H1 (cell line): ENCODE results near the gene DNAH8. TPM values are rescaled to one million over a fixed set of nuclear protein-coding genes. Genes with fewer than 3 reads are reported as not detected.

Source experiments
- CTCF ChIA-PET: fragments of 300-600 bp; sonication (Branson Sonifier 250); formaldehyde crosslinking; loops from one replicate; lab custom pipeline; 2021; ENCODE audit not compliant: partially characterized antibody; lab: Charles Lee
- POLR2A ChIA-PET: fragments of 300-600 bp; sonication (Branson Sonifier 250); formaldehyde crosslinking; loops from one replicate; lab custom pipeline; 2021; ENCODE audit warnings: inconsistent platforms; ENCODE audit not compliant: partially characterized antibody; lab: Charles Lee
- DNase-seq, 2 experiments: peaks; one replicate each; pipeline versions ENCODE4 v3.0.0 to v3.0.0-alpha.2; 2010 to 2022; ENCODE audit warnings: low spot score in 2 of 2, low read depth in 1 of 2, mixed read lengths in 1 of 2
- FAIRE-seq: peaks from 2 replicates; lab custom pipeline; 2011; peaks lifted over from hg19 to GRCh38; lab: Jason Lieb, UNC
- H2AFZ ChIP-seq: 2 replicates; pipeline ENCODE4 v1.8.1; 2012; ENCODE audit warnings: low read length, inconsistent platforms
- H2AK5ac ChIP-seq: 2 replicates; pipeline ENCODE4 v1.6.1; 2013; ENCODE audit warnings: low read depth, low read length
- H2BK120ac ChIP-seq: replicated peaks from 2 replicates; pipeline ENCODE3; 2013; ENCODE audit warnings: low read depth, low read length, inconsistent platforms
- H2BK12ac ChIP-seq: 2 replicates; pipeline ENCODE4 v1.6.1; 2013; ENCODE audit warnings: low read depth, low read length
- H2BK15ac ChIP-seq: 2 replicates; pipeline ENCODE4 v1.6.1; 2013; ENCODE audit warnings: low read length
- H2BK20ac ChIP-seq: 2 replicates; pipeline ENCODE4 v1.6.1; 2013; ENCODE audit warnings: low read length
- H2BK5ac ChIP-seq: 2 replicates; pipeline ENCODE4 v1.6.1; 2013; ENCODE audit warnings: low read depth, low read length
- H3K14ac ChIP-seq: 2 replicates; pipeline ENCODE4 v1.6.1; 2013; ENCODE audit warnings: inconsistent platforms; ENCODE audit not compliant: insufficient read length
- H3K18ac ChIP-seq: 2 replicates; pipeline ENCODE4 v1.6.1; 2013; ENCODE audit warnings: low read length; ENCODE audit errors: extremely low read depth
- H3K23ac ChIP-seq: 2 replicates; pipeline ENCODE4 v1.6.1; 2013; ENCODE audit warnings: inconsistent platforms; ENCODE audit not compliant: insufficient read length
- H3K23me2 ChIP-seq: 2 replicates; pipeline ENCODE4 v1.6.1; 2013; ENCODE audit warnings: low read depth, low read length
- H3K27ac ChIP-seq: 2 replicates; pipeline ENCODE4 v1.6.1; 2011; ENCODE audit warnings: low read depth, low read length, inconsistent platforms
- H3K27me3 ChIP-seq, 4 experiments: replicated peaks in 1 of 4; 1 replicate in 1 of 4; 2 replicates in 3 of 4; pipeline versions ENCODE4 v1.6.1 to v1.8.1; 2011 to 2013; ENCODE audit warnings: low read length in 3 of 4, mild to moderate bottlenecking in 3 of 4, inconsistent platforms in 2 of 4, mixed read lengths in 2 of 4, moderate library complexity in 1 of 4; ENCODE audit not compliant: control insufficient read depth in 3 of 4, insufficient read depth in 3 of 4; ENCODE audit errors: extremely low read depth in 1 of 4
- H3K36me3 ChIP-seq, 4 experiments: 2 replicates each; pipeline versions ENCODE4 v1.6.1 to v1.8.1; 2011 to 2013; ENCODE audit warnings: mild to moderate bottlenecking in 4 of 4, low read length in 3 of 4, moderate library complexity in 2 of 4, control low read depth in 1 of 4, inconsistent platforms in 1 of 4; ENCODE audit not compliant: insufficient read depth in 4 of 4, control insufficient read depth in 2 of 4
- H3K4ac ChIP-seq: replicated peaks from 2 replicates; pipeline ENCODE3; 2013; ENCODE audit warnings: low read length, low read depth, mixed read lengths, inconsistent platforms; ENCODE audit not compliant: insufficient read length
- H3K4me1 ChIP-seq, 4 experiments: replicated peaks in 1 of 4; 1 replicate in 1 of 4; 2 replicates in 3 of 4; pipeline versions ENCODE4 v1.6.1 to v1.8.1; 2011 to 2013; ENCODE audit warnings: low read length in 3 of 4, inconsistent platforms in 2 of 4, mixed read lengths in 1 of 4; ENCODE audit not compliant: insufficient read depth in 4 of 4, control insufficient read depth in 3 of 4
- H3K4me2 ChIP-seq, 2 experiments: 2 replicates each; pipeline versions ENCODE4 v1.6.1 to v1.8.1; 2011 to 2013; ENCODE audit warnings: low read depth in 2 of 2, low read length in 2 of 2, control low read depth in 1 of 2, inconsistent platforms in 1 of 2, mild to moderate bottlenecking in 1 of 2; ENCODE audit not compliant: insufficient read depth in 1 of 2
- H3K4me3 ChIP-seq, 4 experiments: fragments of 200-600, 300-600 bp in 1 of 4; sonication (generic), shearing (Covaris generic), sonication (Bioruptor Twin) in 1 of 4; 2 replicates each; pipeline versions ENCODE4 v1.5.1 to v1.8.1; 2011 to 2016; ENCODE audit warnings: low read length in 4 of 4, low read depth in 3 of 4, control low read depth in 2 of 4, inconsistent platforms in 2 of 4, mild to moderate bottlenecking in 2 of 4, mixed read lengths in 1 of 4, moderate library complexity in 1 of 4; ENCODE audit not compliant: insufficient read depth in 2 of 4; ENCODE audit errors: extremely low read depth in 1 of 4
- H3K56ac ChIP-seq: replicated peaks from 2 replicates; pipeline ENCODE3; 2013; ENCODE audit warnings: low read depth, mild to moderate bottlenecking, mixed read lengths, low read length, inconsistent platforms; ENCODE audit not compliant: insufficient read length
- H3K79me1 ChIP-seq: 2 replicates; pipeline ENCODE4 v1.6.1; 2013; ENCODE audit warnings: low read depth, low read length, control low read depth
- H3K79me2 ChIP-seq, 2 experiments: 2 replicates each; pipeline versions ENCODE4 v1.6.1 to v1.8.1; 2012 to 2013; ENCODE audit warnings: low read length in 2 of 2, mild to moderate bottlenecking in 2 of 2, inconsistent platforms in 1 of 2; ENCODE audit not compliant: insufficient read depth in 2 of 2, control insufficient read depth in 1 of 2
- H3K9ac ChIP-seq, 4 experiments: replicated peaks in 1 of 4; 1 replicate in 1 of 4; 2 replicates in 3 of 4; pipeline versions ENCODE4 v1.6.1 to v1.8.1; 2011 to 2013; ENCODE audit warnings: low read depth in 3 of 4, low read length in 3 of 4, control low read depth in 2 of 4, mild to moderate bottlenecking in 2 of 4, moderate library complexity in 2 of 4, inconsistent platforms in 1 of 4; ENCODE audit errors: extremely low read depth in 1 of 4
- H3K9me3 ChIP-seq, 2 experiments: 2 replicates each; pipeline versions ENCODE4 v1.6.1 to v1.8.1; 2012 to 2013; ENCODE audit warnings: mild to moderate bottlenecking in 2 of 2, moderate library complexity in 2 of 2, control low read depth in 1 of 2, inconsistent platforms in 1 of 2, low read depth in 1 of 2, low read length in 1 of 2, mixed read lengths in 1 of 2; ENCODE audit not compliant: insufficient read depth in 2 of 2
- H4K20me1 ChIP-seq, 2 experiments: replicated peaks in 1 of 2; 2 replicates each; pipeline versions ENCODE3 to v1.8.1; 2011 to 2013; ENCODE audit warnings: inconsistent platforms in 2 of 2, low read length in 2 of 2, mild to moderate bottlenecking in 1 of 2; ENCODE audit not compliant: insufficient read depth in 2 of 2, control insufficient read depth in 1 of 2
- H4K5ac ChIP-seq: 2 replicates; pipeline ENCODE4 v1.6.1; 2013; ENCODE audit warnings: low read length, low read depth, mixed read lengths, inconsistent platforms; ENCODE audit not compliant: insufficient read length
- H4K8ac ChIP-seq: 2 replicates; pipeline ENCODE4 v1.8.0; 2013; ENCODE audit warnings: mild to moderate bottlenecking, moderate library complexity, low read length, inconsistent platforms; ENCODE audit not compliant: insufficient read depth; ENCODE audit errors: extremely low read depth
- H4K91ac ChIP-seq: replicated peaks from 2 replicates; pipeline ENCODE3; 2013; ENCODE audit warnings: low read length, mixed read lengths, inconsistent platforms; ENCODE audit not compliant: insufficient read length
- MAX ChIP-seq: IDR thresholded peaks from 2 replicates; pipeline ENCODE4 v1.6.1; 2012; ENCODE audit warnings: inconsistent platforms
- SUZ12 ChIP-seq: fragments of 200-600 bp; sonication (generic); IDR thresholded peaks from 2 replicates; pipeline ENCODE4 v1.6.1; 2012; ENCODE audit warnings: mild to moderate bottlenecking, inconsistent platforms, low read length, moderate library complexity, mixed read lengths
- WGBS, 2 experiments: shearing (Covaris generic) in 1 of 2; methylation state at CpG; one replicate each; pipeline versions ENCODE4 v1.1.6 to v1.1.7; 2013 to 2015; ENCODE audit warnings: low lambda C conversion rate in 2 of 2, mixed read lengths in 2 of 2, inconsistent platforms in 1 of 2, low coverage in 1 of 2, missing lambda C conversion rate in 1 of 2; ENCODE audit not compliant: insufficient replicate concordance in 2 of 2, insufficient coverage in 1 of 2, insufficient read length in 1 of 2; ENCODE audit errors: extremely low coverage in 1 of 2, missing lambda C conversion rate in 1 of 2; 5-methylcytosine and 5-hydroxymethylcytosine counted together
- polyA plus RNA-seq, 7 experiments: library from polyadenylated mRNA; depleted of rRNA in 3 of 7; stranded (reverse) in 5 of 7; unstranded in 2 of 7; fragments of >200 nt in 5 of 7; fragments of 200-250 nt in 2 of 7; gene quantifications; 1 replicate in 5 of 7; 2 replicates in 1 of 7; 4 replicates in 1 of 7; pipeline versions ENCODE4 v1.2.1 to v1.2.3, GENCODE V29; 2011 to 2013; ENCODE audit warnings: missing spikeins in 2 of 7, mixed read lengths in 2 of 7
- total RNA-seq: library from RNA; stranded (reverse); fragmentation: NEBNext Ultra II Directional; extraction: Animal tissue kit (Norgen Biotek cat#: 25700); gene quantifications from 2 replicates; pipeline ENCODE4 v1.2.1, GENCODE V29; 2021

DNAH8 gene
- total and polyA plus RNA-seq, 2 of the 8 experiments (the other 6 are each of a cell fraction or from before 2014, with no cell fraction given), result under 0.01 TPM; not detected in 1

GRCh38 chr6:38861926-38862401 lies 146.9 kb downstream of the DNAH8 start:
- WGBS, 2 experiments, result 99% methylated on average over 4 of the region's 4 CpGs; no CpG with 5 or more reads in 1 of the 2 experiments
- Histone ChIP-seq H3K56ac (no peak overlapping the region), H3K27me3 (no peaks in the 10 kb centered on the region), H4K5ac (no peak overlapping the region), H3K18ac (no peak overlapping the region), H3K4me1 (no peaks in the 10 kb centered on the region), H3K9ac (no peak overlapping the region), H3K36me3 (no peaks in the 10 kb centered on the region), H3K14ac (no peak overlapping the region), H3K4me2 (no peak overlapping the region), H2AK5ac (no peak overlapping the region), H4K20me1 (no peaks in the 10 kb centered on the region), H2BK12ac (no peak overlapping the region), H2BK20ac (no peak overlapping the region), H2BK15ac (no peak overlapping the region), H4K8ac (no peak overlapping the region), H3K79me1 (no peaks in the 10 kb centered on the region), H3K4me3 (no peak overlapping the region), H2BK120ac (no peak overlapping the region), H4K91ac (no peak overlapping the region), H3K27ac (no peak overlapping the region), H2BK5ac (no peak overlapping the region), H2AFZ (no peak overlapping the region), H3K23ac (no peak overlapping the region), H3K4ac (no peak overlapping the region), H3K9me3 (no peaks in the 10 kb centered on the region), H3K23me2 (no peaks in the 10 kb centered on the region), H3K79me2 (no peaks in the 10 kb centered on the region)
- DNase-seq, result no peak
- POLR2A ChIA-PET, result no interaction called here
- CTCF ChIA-PET, result interaction anchor here (1.2 kb wide), 2 partner anchors 9 to 10 kb away, joined by 4 read pairs; no protein-coding TSS in a partner anchor
- FAIRE-seq, result no peak
- TF ChIP-seq SUZ12, result no peak
- TF ChIP-seq MAX, result no peak
